Stimulated activated CD4-positive, alpha-beta T cell treated with anti-CD3 and anti-CD28 coated beads, Interleukin-1b, Interleukin-23, amount 100 ng/mL, for 48 hours (primary cell): ENCODE measurements around the gene CTDP1.
A peak's percentile ranks its signal among the peaks of the same experiment; 100 is the strongest.
"Not testable (repeated sequence)": the region's sequence is repeated elsewhere in the genome, so short reads cannot be mapped to it uniquely, and the experiment has no call there.

Experiments used
- DNase-seq: peaks from one replicate; pipeline ENCODE4 v3.0.0-alpha.2; 2020

The CTDP1 gene

GRCh38 chr18:79682894-79683625 lies 3.5 kb downstream of the CTDP1 start:
- peak; percentile 83 for DNase-seq

GRCh38 chr18:79683626-79684282 lies 4.2 kb downstream of the CTDP1 start:
- DNase-seq: no peak

- peak; percentile 25 for DNase-seq
Observed at GRCh38 chr18:79684283-79684631, 4.7 kb downstream of the CTDP1 start.

GRCh38 chr18:79684787-79685186 lies 5.2 kb downstream of the CTDP1 start:
- DNase-seq: no peak

- DNase-seq: peak; percentile 43
Observed at GRCh38 chr18:79685281-79685680, 5.7 kb downstream of the CTDP1 start.

GRCh38 chr18:79685971-79686370 lies 6.4 kb downstream of the CTDP1 start:
- no peak for DNase-seq

GRCh38 chr18:79687806-79688205 lies 8.2 kb downstream of the CTDP1 start:
- DNase-seq: no peak

GRCh38 chr18:79690071-79690470 lies 10.5 kb downstream of the CTDP1 start:
- no peak for DNase-seq

- no peak for DNase-seq
Observed at GRCh38 chr18:79690586-79691482, 11.2 kb downstream of the CTDP1 start.

GRCh38 chr18:79692056-79692455 lies 12.5 kb downstream of the CTDP1 start:
- DNase-seq: no peak

GRCh38 chr18:79692886-79693285 lies 13.3 kb downstream of the CTDP1 start:
- DNase-seq: no peak

GRCh38 chr18:79693561-79694205 lies 14.1 kb downstream of the CTDP1 start:
- DNase-seq: no peak

- not testable (repeated sequence) for DNase-seq
Observed at GRCh38 chr18:79694206-79694894, 14.7 kb downstream of the CTDP1 start.

- DNase-seq: no peak
Observed at GRCh38 chr18:79694895-79695213, 15.3 kb downstream of the CTDP1 start.

- DNase-seq: no peak
Observed at GRCh38 chr18:79695269-79695668, 15.7 kb downstream of the CTDP1 start.

- no peak for DNase-seq
Observed at GRCh38 chr18:79695856-79696850, 16.6 kb downstream of the CTDP1 start.

GRCh38 chr18:79697178-79697577 lies 17.6 kb downstream of the CTDP1 start:
- no peak for DNase-seq

GRCh38 chr18:79697976-79698375 lies 18.4 kb downstream of the CTDP1 start:
- no peak for DNase-seq

- DNase-seq: no peak
Observed at GRCh38 chr18:79698668-79699335, 19.2 kb downstream of the CTDP1 start.

GRCh38 chr18:79699653-79700052 lies 20.1 kb downstream of the CTDP1 start:
- DNase-seq: no peak

- no peak for DNase-seq
Observed at GRCh38 chr18:79702906-79703305, 23.3 kb downstream of the CTDP1 start.
